ENCODE results near the gene GRAMD1A.

- no peak for TF ChIP-seq POLR2AphosphoS5 (IDR thresholded peaks at IDR 0.05; ENCODE audit: insufficient read depth in 1 of 2, low read depth in 1 of 2)
- no peak for TF ChIP-seq POLR2A (IDR thresholded peaks at IDR 0.05)
- TF ChIP-seq CTCF (IDR thresholded peaks at IDR 0.05): no peak
These were observed 59.6 kb downstream of the GRAMD1A start for GRCh38 chr19:35059799-35060091.

Data from vagina (tissue), 2 donors.